ENCODE results near the gene HSDL2.

GRCh38 chr9:112348257-112349007, 31.5 kb upstream of the HSDL2 start:
- TF ChIP-seq CTCF (conservative IDR thresholded peaks at IDR 0.05; ENCODE audit: low read length) (no peak), EZH2phosphoT487 (IDR thresholded peaks at IDR 0.05; ENCODE audit: borderline replicate concordance) (no peak)

Data from Loucy (cell line).